SK-N-SH treated with all-trans-retinoic acid at 6 μM for 48 hours (cell line): Measurements from ENCODE around the gene CEPT1.

ENCODE experiments used
- ARNTL ChIP-seq: fragments of 450-650 bp; formaldehyde crosslinking; IDR thresholded peaks from 2 replicates; pipeline ENCODE4 v1.5.0; 2020; ENCODE audit warnings: low read depth, mild to moderate bottlenecking, moderate library complexity, borderline replicate concordance
- PATZ1 ChIP-seq: fragments of 250-450 bp; sonication (Bioruptor Pico); IDR thresholded peaks from 2 replicates; pipeline ENCODE4 v1.8.0; 2020; ENCODE audit warnings: mild to moderate bottlenecking, moderate library complexity, borderline replicate concordance
- ZFP30 ChIP-seq: fragments of 450-650 bp; formaldehyde crosslinking; IDR thresholded peaks from 2 replicates; pipeline ENCODE4 v1.5.0; 2022; ENCODE audit warnings: mild to moderate bottlenecking, moderate library complexity
- TF ChIP-seq, protein P1 (sequence below): fragments of 250-450 bp; sonication (Bioruptor Pico); IDR thresholded peaks from 2 replicates; pipeline ENCODE4 v1.5.0; 2020; ENCODE audit warnings: mild to moderate bottlenecking, moderate library complexity
- TF ChIP-seq, protein P2 (sequence below): fragments of 250-450 bp; sonication (Bioruptor Pico); IDR thresholded peaks from 2 replicates; pipeline ENCODE4 v1.5.1; 2021; ENCODE audit warnings: mild to moderate bottlenecking, moderate library complexity

DNA sequence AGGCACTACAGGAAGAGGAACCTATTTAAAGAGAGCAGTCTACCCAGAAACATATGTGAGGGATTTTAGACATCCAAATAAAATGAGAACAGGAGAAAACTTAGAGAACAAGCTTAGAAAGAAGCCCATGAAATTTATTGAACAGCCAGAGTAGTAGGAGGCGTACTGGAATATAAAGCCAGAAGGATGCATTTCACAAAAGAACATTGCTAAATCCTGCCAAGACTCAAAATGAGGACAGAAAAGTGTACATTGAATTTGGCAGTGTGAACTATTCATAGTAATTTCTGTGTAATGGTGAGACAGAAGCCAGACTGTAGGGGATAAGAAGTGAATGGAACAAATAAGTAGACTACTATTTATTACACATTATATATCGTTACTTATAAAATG lies 22.5 kb downstream of the CEPT1 start:
- TF ChIP-seq, protein P1, sequence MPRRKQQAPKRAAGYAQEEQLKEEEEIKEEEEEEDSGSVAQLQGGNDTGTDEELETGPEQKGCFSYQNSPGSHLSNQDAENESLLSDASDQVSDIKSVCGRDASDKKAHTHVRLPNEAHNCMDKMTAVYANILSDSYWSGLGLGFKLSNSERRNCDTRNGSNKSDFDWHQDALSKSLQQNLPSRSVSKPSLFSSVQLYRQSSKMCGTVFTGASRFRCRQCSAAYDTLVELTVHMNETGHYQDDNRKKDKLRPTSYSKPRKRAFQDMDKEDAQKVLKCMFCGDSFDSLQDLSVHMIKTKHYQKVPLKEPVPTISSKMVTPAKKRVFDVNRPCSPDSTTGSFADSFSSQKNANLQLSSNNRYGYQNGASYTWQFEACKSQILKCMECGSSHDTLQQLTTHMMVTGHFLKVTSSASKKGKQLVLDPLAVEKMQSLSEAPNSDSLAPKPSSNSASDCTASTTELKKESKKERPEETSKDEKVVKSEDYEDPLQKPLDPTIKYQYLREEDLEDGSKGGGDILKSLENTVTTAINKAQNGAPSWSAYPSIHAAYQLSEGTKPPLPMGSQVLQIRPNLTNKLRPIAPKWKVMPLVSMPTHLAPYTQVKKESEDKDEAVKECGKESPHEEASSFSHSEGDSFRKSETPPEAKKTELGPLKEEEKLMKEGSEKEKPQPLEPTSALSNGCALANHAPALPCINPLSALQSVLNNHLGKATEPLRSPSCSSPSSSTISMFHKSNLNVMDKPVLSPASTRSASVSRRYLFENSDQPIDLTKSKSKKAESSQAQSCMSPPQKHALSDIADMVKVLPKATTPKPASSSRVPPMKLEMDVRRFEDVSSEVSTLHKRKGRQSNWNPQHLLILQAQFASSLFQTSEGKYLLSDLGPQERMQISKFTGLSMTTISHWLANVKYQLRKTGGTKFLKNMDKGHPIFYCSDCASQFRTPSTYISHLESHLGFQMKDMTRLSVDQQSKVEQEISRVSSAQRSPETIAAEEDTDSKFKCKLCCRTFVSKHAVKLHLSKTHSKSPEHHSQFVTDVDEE: no peak
- TF ChIP-seq, protein P2, sequence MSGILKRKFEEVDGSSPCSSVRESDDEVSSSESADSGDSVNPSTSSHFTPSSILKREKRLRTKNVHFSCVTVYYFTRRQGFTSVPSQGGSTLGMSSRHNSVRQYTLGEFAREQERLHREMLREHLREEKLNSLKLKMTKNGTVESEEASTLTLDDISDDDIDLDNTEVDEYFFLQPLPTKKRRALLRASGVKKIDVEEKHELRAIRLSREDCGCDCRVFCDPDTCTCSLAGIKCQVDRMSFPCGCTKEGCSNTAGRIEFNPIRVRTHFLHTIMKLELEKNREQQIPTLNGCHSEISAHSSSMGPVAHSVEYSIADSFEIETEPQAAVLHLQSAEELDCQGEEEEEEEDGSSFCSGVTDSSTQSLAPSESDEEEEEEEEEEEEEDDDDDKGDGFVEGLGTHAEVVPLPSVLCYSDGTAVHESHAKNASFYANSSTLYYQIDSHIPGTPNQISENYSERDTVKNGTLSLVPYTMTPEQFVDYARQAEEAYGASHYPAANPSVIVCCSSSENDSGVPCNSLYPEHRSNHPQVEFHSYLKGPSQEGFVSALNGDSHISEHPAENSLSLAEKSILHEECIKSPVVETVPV: no peak
- TF ChIP-seq PATZ1 (CRISPR knock-in tag) (no peak), ARNTL (CRISPR knock-in tag) (no peak), ZFP30 (CRISPR knock-in tag) (no peak)
